Kidney epithelial cell (primary cell): ENCODE results near the gene MYH9. TPM values are rescaled to one million over a fixed set of nuclear protein-coding genes. Genes with fewer than 3 reads are reported as not detected.

Source experiments
- DNase-seq: peaks from one replicate; pipeline ENCODE4 v3.0.0-alpha.2; 2010; ENCODE audit warnings: low read depth
- H3K27me3 ChIP-seq: 2 replicates; pipeline ENCODE4 v1.6.0; 2011; ENCODE audit warnings: low read length; ENCODE audit not compliant: control insufficient read depth, insufficient read depth
- H3K36me3 ChIP-seq: 2 replicates; pipeline ENCODE4 v1.5.1; 2011; ENCODE audit warnings: low read length; ENCODE audit not compliant: control insufficient read depth, insufficient read depth
- H3K4me3 ChIP-seq: 2 replicates; pipeline ENCODE4 v1.5.1; 2011; ENCODE audit warnings: low read depth, mild to moderate bottlenecking, control low read depth, low read length
- CTCF ChIP-seq: IDR thresholded peaks from 2 replicates; pipeline ENCODE4 v1.5.1; 2011; ENCODE audit warnings: mild to moderate bottlenecking, moderate library complexity, low read length, control low read depth, inconsistent platforms; ENCODE audit not compliant: insufficient read depth, poor library complexity, severe bottlenecking
- total RNA-seq: library from RNA; depleted of rRNA; stranded (reverse); fragments of >200 nt; gene quantifications from 2 replicates; pipeline ENCODE4 v1.2.3, GENCODE V29; 2015

MYH9 gene
- total RNA-seq, 1 donor from 2014 or later: 1,580 TPM

GRCh38 chr22:36356708-36357624 is 30.8 kb downstream of the MYH9 start:
- Histone ChIP-seq H3K4me3 (no peak overlapping the region), H3K36me3 (no peaks in the 10 kb centered on the region), H3K27me3 (no peaks in the 10 kb centered on the region)
- TF ChIP-seq CTCF: no peak
- DNase-seq: no peak

- no peak for DNase-seq
- TF ChIP-seq CTCF: no peak
- Histone ChIP-seq H3K27me3 (no peaks in the 10 kb centered on the region), H3K36me3 (no peaks in the 10 kb centered on the region), H3K4me3 (no peak overlapping the region)
Measured at GRCh38 chr22:36355894-36356293, 31.9 kb downstream of the MYH9 start.

- Histone ChIP-seq H3K4me3 (no peak overlapping the region), H3K36me3 (no peaks in the 10 kb centered on the region), H3K27me3 (no peaks in the 10 kb centered on the region)
- no peak for TF ChIP-seq CTCF
- DNase-seq: no peak
Measured at GRCh38 chr22:36355362-36355761, 32.4 kb downstream of the MYH9 start.

- Histone ChIP-seq H3K27me3 (no peaks in the 10 kb centered on the region), H3K36me3 (no peaks in the 10 kb centered on the region), H3K4me3 (no peak overlapping the region)
- TF ChIP-seq CTCF: no peak
- DNase-seq: no peak
Measured at GRCh38 chr22:36352803-36353507, 34.8 kb downstream of the MYH9 start.

GRCh38 chr22:36351921-36352802 is 35.6 kb downstream of the MYH9 start:
- Histone ChIP-seq H3K36me3 (peaks cover under 1% of the 10 kb centered on the region), H3K4me3 (no peak overlapping the region), H3K27me3 (no peaks in the 10 kb centered on the region)
- DNase-seq: no peak
- TF ChIP-seq CTCF: no peak
